ENCODE data around the gene GALNT10. TPM values are rescaled to one million over a fixed set of nuclear protein-coding genes. Genes with fewer than 3 reads are reported as not detected.

GALNT10 gene
- total and polyA plus RNA-seq, 2 of the 8 experiments (the other 6 are each of a cell fraction or from before 2014, with no cell fraction given): 4.6 to 15.5 TPM

DNA sequence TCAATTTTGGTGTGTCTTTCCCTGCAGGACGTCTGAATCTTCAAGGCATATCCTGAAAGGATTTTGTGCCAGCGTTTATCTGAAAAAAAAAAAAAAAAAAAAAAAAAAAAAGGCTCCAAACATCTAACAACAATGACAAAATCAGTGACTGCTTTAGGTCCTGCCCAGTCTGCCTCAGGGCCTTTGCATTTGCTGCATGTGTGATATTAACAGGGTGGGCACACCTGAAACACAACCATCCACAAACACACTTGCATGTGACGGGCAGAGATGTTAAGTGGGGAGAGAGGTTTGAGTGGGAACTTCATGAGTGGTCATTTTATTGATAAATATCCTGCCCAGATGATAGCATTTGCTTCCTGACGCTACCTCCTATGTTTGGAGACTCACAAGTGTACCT lies 172.9 kb downstream of the GALNT10 start:
- no peak overlapping the region for H4K5ac ChIP-seq (ENCODE audit: insufficient read length, low read depth, low read length)
- no peaks in the 10 kb centered on the region for H3K36me3 ChIP-seq (ENCODE audit: control insufficient read depth in 2 of 4, insufficient read depth in 4 of 4, low read length in 3 of 4)
- no peak overlapping the region for H3K18ac ChIP-seq (ENCODE audit: extremely low read depth, low read length)
- H3K4ac ChIP-seq (replicated peaks; ENCODE audit: insufficient read length, low read depth, low read length): no peak overlapping the region
- H2BK120ac ChIP-seq (replicated peaks; ENCODE audit: low read depth, low read length): no peak overlapping the region
- no peak overlapping the region for H3K56ac ChIP-seq (replicated peaks; ENCODE audit: insufficient read length, low read depth, low read length)
- DNase-seq (ENCODE audit: low read depth in 1 of 2, low spot score in 2 of 2): no peak
- ChIA-PET CTCF (ENCODE audit: partially characterized antibody) (interaction anchor here (1.7 kb wide), 1 partner anchor 166 kb away, joined by 4 read pairs; no protein-coding TSS in a partner anchor), POLR2A (ENCODE audit: partially characterized antibody) (no interaction called here)
- no peaks in the 10 kb centered on the region for H3K9me3 ChIP-seq (ENCODE audit: insufficient read depth in 2 of 2, low read depth in 1 of 2, low read length in 1 of 2)
- no peak overlapping the region for H3K4me2 ChIP-seq (ENCODE audit: insufficient read depth in 1 of 2, low read depth in 2 of 2, low read length in 2 of 2)
- H2BK5ac ChIP-seq (ENCODE audit: low read depth, low read length): no peak overlapping the region
- H4K20me1 ChIP-seq (replicated peaks in 1 of 2; ENCODE audit: control insufficient read depth in 1 of 2, insufficient read depth in 2 of 2, low read length in 2 of 2): no peaks in the 10 kb centered on the region
- no peaks in the 10 kb centered on the region for H3K79me2 ChIP-seq (ENCODE audit: control insufficient read depth in 1 of 2, insufficient read depth in 2 of 2, low read length in 2 of 2)
- no peak overlapping the region for H4K8ac ChIP-seq (ENCODE audit: extremely low read depth, insufficient read depth, low read length)
- FAIRE-seq: no peak
- no peak overlapping the region for H2BK20ac ChIP-seq (ENCODE audit: low read length)
- no peak overlapping the region for H4K91ac ChIP-seq (replicated peaks; ENCODE audit: insufficient read length, low read length)
- no peak overlapping the region for H3K14ac ChIP-seq (ENCODE audit: insufficient read length)
- H2BK15ac ChIP-seq (ENCODE audit: low read length): no peak overlapping the region
- no peak overlapping the region for H3K23ac ChIP-seq (ENCODE audit: insufficient read length)
- H3K9ac ChIP-seq (replicated peaks in 1 of 4; ENCODE audit: extremely low read depth in 1 of 4, low read depth in 3 of 4, low read length in 3 of 4): no peak overlapping the region
- H2AFZ ChIP-seq (ENCODE audit: low read length): no peak overlapping the region
- no peaks in the 10 kb centered on the region for H3K23me2 ChIP-seq (ENCODE audit: low read depth, low read length)
- 88% methylated on average over 3 of the region's 4 CpGs; no CpG with 5 or more reads in 1 of the 2 experiments for WGBS, 2 experiments (ENCODE audit: extremely low coverage in 1 of 2, insufficient coverage in 1 of 2, insufficient read length in 1 of 2, insufficient replicate concordance in 2 of 2, low coverage in 1 of 2, low lambda C conversion rate in 2 of 2, missing lambda C conversion rate in 1 of 2)
- H2BK12ac ChIP-seq (ENCODE audit: low read depth, low read length): no peak overlapping the region
- no peak overlapping the region for H3K27ac ChIP-seq (ENCODE audit: low read depth, low read length)
- no peaks in the 10 kb centered on the region for H3K79me1 ChIP-seq (ENCODE audit: low read depth, low read length)
- 0 out of 7 replicates have a peak, but pooled peaks cover 0 to 2% (median 0%) of the 10 kb centered on the region in 4 experiments for H3K27me3 ChIP-seq (replicated peaks in 1 of 4; ENCODE audit: control insufficient read depth in 3 of 4, extremely low read depth in 1 of 4, insufficient read depth in 3 of 4, low read length in 3 of 4)
- H3K4me3 ChIP-seq (ENCODE audit: extremely low read depth in 1 of 4, insufficient read depth in 2 of 4, low read depth in 3 of 4, low read length in 4 of 4): no peak overlapping the region
- peaks cover 0 to 5% (median under 1%) of the 10 kb centered on the region in 4 experiments; a peak in 4 of 7 replicates for H3K4me1 ChIP-seq (replicated peaks in 1 of 4; ENCODE audit: control insufficient read depth in 3 of 4, insufficient read depth in 4 of 4, low read length in 3 of 4)
- no peak overlapping the region for H2AK5ac ChIP-seq (ENCODE audit: low read depth, low read length)
- TF ChIP-seq SP1 (IDR thresholded peaks at IDR 0.05; ENCODE audit: low read depth, low read length): no peak
- no peak for TF ChIP-seq ATF3 (IDR thresholded peaks at IDR 0.05; ENCODE audit: insufficient read depth, low read depth, low read length)
- TF ChIP-seq, protein P1, sequence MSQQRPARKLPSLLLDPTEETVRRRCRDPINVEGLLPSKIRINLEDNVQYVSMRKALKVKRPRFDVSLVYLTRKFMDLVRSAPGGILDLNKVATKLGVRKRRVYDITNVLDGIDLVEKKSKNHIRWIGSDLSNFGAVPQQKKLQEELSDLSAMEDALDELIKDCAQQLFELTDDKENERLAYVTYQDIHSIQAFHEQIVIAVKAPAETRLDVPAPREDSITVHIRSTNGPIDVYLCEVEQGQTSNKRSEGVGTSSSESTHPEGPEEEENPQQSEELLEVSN (IDR thresholded peaks at IDR 0.05): no peak
- no peak for TF ChIP-seq GTF2F1 (IDR thresholded peaks at IDR 0.05; ENCODE audit: borderline replicate concordance, low read depth, low read length)
- TF ChIP-seq KDM5A (IDR thresholded peaks at IDR 0.05; ENCODE audit: low read length): no peak
- no peak for TF ChIP-seq SP2 (IDR thresholded peaks at IDR 0.05; ENCODE audit: low read length)
- no peak for TF ChIP-seq CBX8 (IDR thresholded peaks at IDR 0.05; ENCODE audit: borderline replicate concordance, low read depth, low read length)
- TF ChIP-seq EZH2 (IDR thresholded peaks at IDR 0.05; ENCODE audit: low read depth, low read length, severe bottlenecking): no peak
- TF ChIP-seq ATF2 (IDR thresholded peaks at IDR 0.05; ENCODE audit: low read length): no peak
- TF ChIP-seq MAX (IDR thresholded peaks at IDR 0.05): no peak
